H9 (cell line): ENCODE data around the gene THSD4. TPM values are rescaled to one million over a fixed set of nuclear protein-coding genes. Genes with fewer than 3 reads are reported as not detected.

Source experiments
- DNase-seq: peaks from one replicate; pipeline ENCODE4 v3.0.0-alpha.2; 2017
- H2AFZ ChIP-seq: one replicate; pipeline ENCODE4 v1.6.1; 2013; ENCODE audit warnings: mild to moderate bottlenecking, low read length, control low read depth, moderate library complexity
- H2AK5ac ChIP-seq: 2 replicates; pipeline ENCODE4 v1.6.1; 2013; ENCODE audit warnings: low read length, control low read depth, mixed read lengths; ENCODE audit not compliant: insufficient read length
- H2BK120ac ChIP-seq: one replicate; pipeline ENCODE4 v1.6.1; 2013; ENCODE audit warnings: low read depth, mild to moderate bottlenecking, low read length, control low read depth, inconsistent platforms; ENCODE audit not compliant: poor library complexity, severe bottlenecking
- H2BK12ac ChIP-seq: 2 replicates; pipeline ENCODE4 v1.6.1; 2013; ENCODE audit warnings: low read length, control low read depth, mixed read lengths, low read depth; ENCODE audit not compliant: insufficient read length
- H2BK15ac ChIP-seq: 2 replicates; pipeline ENCODE4 v1.6.1; 2013; ENCODE audit warnings: low read depth, low read length, control low read depth
- H2BK20ac ChIP-seq: one replicate; pipeline ENCODE4 v1.6.1; 2013; ENCODE audit warnings: low read depth, mild to moderate bottlenecking, low read length, control low read depth, inconsistent platforms; ENCODE audit not compliant: poor library complexity, severe bottlenecking
- H2BK5ac ChIP-seq: 2 replicates; pipeline ENCODE4 v1.6.1; 2013; ENCODE audit warnings: low read length, control low read depth, mixed read lengths; ENCODE audit not compliant: insufficient read length
- H3K14ac ChIP-seq: 2 replicates; pipeline ENCODE4 v1.6.1; 2013; ENCODE audit warnings: low read length, control low read depth; ENCODE audit not compliant: insufficient read depth
- H3K18ac ChIP-seq: 2 replicates; pipeline ENCODE4 v1.6.1; 2013; ENCODE audit warnings: low read depth, mild to moderate bottlenecking, mixed read lengths, low read length, control low read depth; ENCODE audit not compliant: insufficient read length
- H3K23ac ChIP-seq: 2 replicates; pipeline ENCODE4 v1.6.1; 2013; ENCODE audit warnings: low read length, control low read depth, mixed read lengths, low read depth; ENCODE audit not compliant: insufficient read length
- H3K23me2 ChIP-seq: 2 replicates; pipeline ENCODE4 v1.6.1; 2013; ENCODE audit warnings: low read depth, mild to moderate bottlenecking, mixed read lengths, low read length, control low read depth; ENCODE audit not compliant: insufficient read length, poor library complexity, severe bottlenecking
- H3K27ac ChIP-seq: 2 replicates; pipeline ENCODE4 v1.5.1; 2013; ENCODE audit warnings: low read length, control low read depth, mixed read lengths, low read depth; ENCODE audit not compliant: insufficient read length
- H3K27me3 ChIP-seq: 2 replicates; pipeline ENCODE4 v1.6.1; 2013; ENCODE audit warnings: low read length, control low read depth, inconsistent platforms; ENCODE audit not compliant: insufficient read depth
- H3K4ac ChIP-seq: 2 replicates; pipeline ENCODE4 v1.6.1; 2013; ENCODE audit warnings: low read depth, mild to moderate bottlenecking, control low read depth, inconsistent platforms, low read length, moderate library complexity
- H3K4me1 ChIP-seq: 2 replicates; pipeline ENCODE4 v1.6.1; 2013; ENCODE audit warnings: low read length, control low read depth, inconsistent platforms; ENCODE audit not compliant: insufficient read depth
- H3K4me2 ChIP-seq: 2 replicates; pipeline ENCODE4 v1.6.1; 2013; ENCODE audit warnings: low read length, control low read depth, mixed read lengths; ENCODE audit not compliant: insufficient read length, insufficient read depth
- H3K56ac ChIP-seq: 2 replicates; pipeline ENCODE4 v1.6.1; 2013; ENCODE audit warnings: low read depth, mild to moderate bottlenecking, mixed read lengths, low read length, control low read depth; ENCODE audit not compliant: insufficient read length
- H3K79me1 ChIP-seq: 2 replicates; pipeline ENCODE4 v1.6.1; 2013; ENCODE audit warnings: low read depth, mild to moderate bottlenecking, moderate library complexity, low read length, control low read depth, inconsistent platforms; ENCODE audit not compliant: insufficient read depth, poor library complexity, severe bottlenecking
- H3K79me2 ChIP-seq: 2 replicates; pipeline ENCODE4 v1.6.1; 2013; ENCODE audit warnings: low read length, control low read depth, inconsistent platforms; ENCODE audit not compliant: insufficient read depth
- H3K9ac ChIP-seq: 2 replicates; pipeline ENCODE4 v1.6.1; 2013; ENCODE audit warnings: low read length, control low read depth, mixed read lengths; ENCODE audit not compliant: insufficient read length; ENCODE audit errors: extremely low read depth
- H3K9me3 ChIP-seq: one replicate; pipeline ENCODE4 v1.6.1; 2013; ENCODE audit warnings: low read depth, low read length, inconsistent platforms; ENCODE audit not compliant: control insufficient read depth
- H3T11ph ChIP-seq: one replicate; pipeline ENCODE4 v1.6.1; 2013; ENCODE audit warnings: mild to moderate bottlenecking, low read length, control low read depth, inconsistent platforms
- H4K20me1 ChIP-seq: one replicate; pipeline ENCODE4 v1.6.1; 2013; ENCODE audit not compliant: control insufficient read depth, insufficient read length, insufficient read depth
- H4K5ac ChIP-seq: 2 replicates; pipeline ENCODE4 v1.6.1; 2013; ENCODE audit warnings: low read depth, mild to moderate bottlenecking, mixed read lengths, low read length, control low read depth; ENCODE audit not compliant: insufficient read length
- H4K8ac ChIP-seq: replicated peaks from 2 replicates; pipeline ENCODE4 v1.6.1; 2013; ENCODE audit warnings: low read length, control low read depth, mixed read lengths, low read depth; ENCODE audit not compliant: insufficient read length
- H4K91ac ChIP-seq: 2 replicates; pipeline ENCODE4 v1.6.1; 2013; ENCODE audit warnings: low read depth, mild to moderate bottlenecking, moderate library complexity, mixed read lengths, low read length, control low read depth; ENCODE audit not compliant: insufficient read length
- H3K27ac Mint-ChIP-seq, 3 experiments: 2 replicates in 2 of 3; 3 replicates in 1 of 3; pipeline ENCODE4 v1.8.0; 2020 to 2021; ENCODE audit warnings: mixed read lengths in 3 of 3, mild to moderate bottlenecking in 1 of 3, moderate library complexity in 1 of 3
- H3K27me3 Mint-ChIP-seq: 2 replicates; pipeline ENCODE4 v1.8.0; 2021; ENCODE audit warnings: low read depth, mild to moderate bottlenecking, moderate library complexity, mixed read lengths
- H3K36me3 Mint-ChIP-seq, 3 experiments: 2 replicates in 2 of 3; 3 replicates in 1 of 3; pipeline ENCODE4 v1.8.0; 2020 to 2021; ENCODE audit warnings: low read depth in 3 of 3, mixed read lengths in 3 of 3; ENCODE audit not compliant: insufficient read depth in 1 of 3
- H3K4me1 Mint-ChIP-seq, 2 experiments: 2 replicates each; pipeline ENCODE4 v1.8.0; 2020; ENCODE audit warnings: mixed read lengths in 2 of 2
- H3K4me3 Mint-ChIP-seq, 2 experiments: 2 replicates in 1 of 2; 3 replicates in 1 of 2; pipeline ENCODE4 v1.8.0; 2020 to 2021; ENCODE audit warnings: mild to moderate bottlenecking in 2 of 2, mixed read lengths in 2 of 2, moderate library complexity in 1 of 2
- H3K9me3 Mint-ChIP-seq, 2 experiments: 2 replicates in 1 of 2; 3 replicates in 1 of 2; pipeline ENCODE4 v1.8.0; 2020; ENCODE audit warnings: mild to moderate bottlenecking in 2 of 2, mixed read lengths in 2 of 2, moderate library complexity in 1 of 2
- CTCF ChIP-seq: fragments of 200-600 bp; sonication (generic); conservative IDR thresholded peaks from 3 replicates; pipeline ENCODE4 v1.8.0; 2021; ENCODE audit warnings: antibody characterized with exemption, mild to moderate bottlenecking
- WGBS: extraction: QIAGEN DNeasy Blood & Tissue Kit; methylation state at CpG from one replicate; pipeline ENCODE4 v1.1.7; 2013; ENCODE audit warnings: missing lambda C conversion rate, low lambda C conversion rate, mixed read lengths; ENCODE audit not compliant: insufficient read length; ENCODE audit errors: extremely low coverage; 5-methylcytosine and 5-hydroxymethylcytosine counted together
- total RNA-seq: library from RNA; stranded (reverse); gene quantifications from 2 replicates; pipeline ENCODE4 v1.2.1, GENCODE V29; 2021

THSD4 gene
- total RNA-seq, 1 experiment from 2014 or later = 5.5 TPM

GRCh38 chr15:71435552-71435951 is 320.3 kb downstream of the THSD4 start:
- DNase-seq = peak; percentile 36
- H3K23ac ChIP-seq = no peak overlapping the region
- H3K4me1 ChIP-seq = no peaks in the 10 kb centered on the region; the same call in 1 of the 2 replicates
- no peak for TF ChIP-seq CTCF
- H3K14ac ChIP-seq = no peak overlapping the region
- H3K23me2 ChIP-seq = no peaks in the 10 kb centered on the region
- no peak overlapping the region for H4K8ac ChIP-seq
- no peak overlapping the region for H3T11ph ChIP-seq
- H4K20me1 ChIP-seq = no peaks in the 10 kb centered on the region
- peaks cover 3% of the 10 kb centered on the region for H3K27me3 Mint-ChIP-seq
- no peak overlapping the region for H2BK15ac ChIP-seq
- no peaks in the 10 kb centered on the region for H3K9me3 Mint-ChIP-seq
- H3K27ac ChIP-seq = no peak overlapping the region
- no peak overlapping the region for H3K9ac ChIP-seq
- H3K27me3 ChIP-seq = no peaks in the 10 kb centered on the region
- H3K56ac ChIP-seq = no peak overlapping the region
- H3K4me3 Mint-ChIP-seq = no peak overlapping the region
- H3K4ac ChIP-seq = no peak overlapping the region
- no peaks in the 10 kb centered on the region for H3K79me2 ChIP-seq
- H3K18ac ChIP-seq = no peak overlapping the region
- no peak overlapping the region for H2AK5ac ChIP-seq
- peaks cover 18 to 19% of the 10 kb centered on the region in 2 experiments for H3K4me1 Mint-ChIP-seq
- no CpG with 5 or more reads among the region's 6 CpGs for WGBS
- H2BK20ac ChIP-seq = no peak overlapping the region
- H2BK5ac ChIP-seq = no peak overlapping the region
- no peaks in the 10 kb centered on the region for H3K79me1 ChIP-seq
- no peak overlapping the region for H2BK12ac ChIP-seq
- H3K4me2 ChIP-seq = no peak overlapping the region
- no peak overlapping the region for H4K5ac ChIP-seq
- H2AFZ ChIP-seq = no peak overlapping the region
- no peak overlapping the region for H4K91ac ChIP-seq
- H3K9me3 ChIP-seq = no peaks in the 10 kb centered on the region
- H3K36me3 Mint-ChIP-seq = peaks cover 0 to 3% (median 3%) of the 10 kb centered on the region in 3 experiments; a peak in 2 of 7 replicates
- H3K27ac Mint-ChIP-seq = no peak overlapping the region; a peak in 1 of 7 replicates
- H2BK120ac ChIP-seq = no peak overlapping the region
